ENCODE results near the gene TENT4B.
A peak's percentile ranks its signal among the peaks of the same experiment; 100 is the strongest.
"Not testable (repeated sequence)": the region's sequence is repeated elsewhere in the genome, so short reads cannot be mapped to it uniquely, and the experiment has no call there.

The TENT4B gene

DNA sequence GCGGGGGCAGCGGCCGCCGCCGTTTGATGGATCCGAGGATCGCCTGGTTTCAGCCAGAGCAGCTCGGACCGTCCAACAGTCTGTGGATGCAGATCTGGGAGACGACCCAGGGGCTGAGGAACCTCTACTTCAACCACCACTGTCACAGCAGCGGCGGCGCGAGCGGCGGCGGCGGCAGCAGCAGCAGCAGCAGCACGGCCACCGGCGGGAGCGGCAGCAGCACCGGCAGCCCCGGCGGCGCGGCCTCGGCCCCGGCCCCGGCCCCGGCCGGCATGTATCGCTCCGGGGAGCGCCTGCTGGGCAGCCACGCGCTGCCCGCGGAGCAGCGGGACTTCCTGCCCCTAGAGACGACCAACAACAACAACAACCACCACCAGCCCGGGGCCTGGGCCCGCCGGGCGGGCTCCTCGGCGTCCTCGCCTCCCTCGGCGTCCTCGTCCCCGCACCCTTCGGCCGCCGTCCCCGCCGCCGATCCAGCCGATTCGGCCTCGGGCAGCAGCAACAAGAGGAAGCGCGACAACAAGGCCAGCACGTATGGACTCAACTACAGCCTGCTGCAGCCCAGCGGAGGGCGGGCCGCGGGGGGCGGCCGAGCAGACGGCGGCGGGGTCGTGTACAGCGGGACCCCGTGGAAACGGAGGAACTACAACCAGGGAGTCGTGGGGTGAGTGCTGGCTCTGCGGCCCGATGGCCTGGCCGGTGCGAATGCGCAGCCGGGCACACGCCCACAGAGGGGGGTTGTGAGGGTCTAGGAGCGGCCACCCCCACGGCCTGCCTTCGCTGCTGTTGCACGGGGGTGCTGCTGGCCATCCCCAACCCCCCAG, 702 bp downstream of the TENT4B start:
- DNase-seq (ENCODE audit: low read depth in 2 of 3, low spot score in 1 of 3), result peak in 1 of 3 donors; percentile 18

DNA sequence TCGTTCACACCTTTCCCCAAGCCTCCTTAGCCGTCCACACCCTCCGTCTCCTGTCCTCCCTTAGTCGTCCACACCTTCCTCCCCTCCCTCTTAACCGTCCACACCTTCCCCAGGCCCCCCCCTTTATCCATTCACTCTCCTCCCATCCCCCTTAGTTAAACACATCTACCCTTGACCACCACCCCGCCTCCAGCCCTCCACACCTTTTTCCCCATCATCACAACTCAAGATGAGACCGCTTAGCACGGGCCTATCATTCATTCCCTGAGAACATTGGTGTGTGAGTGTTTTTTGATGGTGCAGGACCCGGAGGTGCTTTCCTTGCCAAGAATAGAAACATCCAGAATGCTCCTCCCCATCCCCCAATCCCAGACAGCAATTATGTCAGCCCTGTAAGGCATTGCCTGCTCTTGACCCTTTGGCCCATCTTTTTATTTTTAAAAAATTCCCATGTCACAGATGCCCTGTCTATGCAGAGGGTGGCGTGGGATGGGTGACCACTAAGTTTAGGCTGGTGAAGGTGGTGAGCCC, 1.4 kb downstream of the TENT4B start:
- DNase-seq (ENCODE audit: low read depth in 2 of 3, low spot score in 1 of 3), result no peak

DNA sequence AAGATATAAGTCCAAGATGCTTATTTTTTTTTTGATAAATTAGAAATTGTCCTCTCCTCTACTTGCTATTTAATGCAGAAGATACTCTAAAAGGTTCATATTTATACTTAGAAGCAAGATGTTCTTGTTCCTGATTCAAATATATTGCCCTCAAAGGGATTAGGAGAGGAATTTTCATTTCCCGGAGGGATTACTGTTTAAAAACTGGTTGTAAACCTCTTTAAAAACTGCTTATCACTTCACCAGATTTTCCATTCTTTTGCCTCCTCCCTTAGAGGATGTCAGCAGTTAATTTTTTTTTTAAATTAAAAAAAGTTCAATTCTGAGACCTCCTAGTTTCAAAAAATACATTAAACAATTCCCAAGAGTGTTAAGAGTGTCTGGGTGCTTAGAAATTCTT, 2.8 kb downstream of the TENT4B start:
- DNase-seq (ENCODE audit: low read depth in 2 of 3, low spot score in 1 of 3), result no peak

- no peak for DNase-seq (ENCODE audit: low read depth in 2 of 3, low spot score in 1 of 3)
Observed at GRCh38 chr16:50156590-50156989, 3.5 kb downstream of the TENT4B start.

GRCh38 chr16:50160495-50161164, 7.5 kb downstream of the TENT4B start:
- no peak for DNase-seq (ENCODE audit: low read depth in 2 of 3, low spot score in 1 of 3)

GRCh38 chr16:50161950-50162349, 8.8 kb downstream of the TENT4B start:
- no peak for DNase-seq (ENCODE audit: low read depth in 2 of 3, low spot score in 1 of 3)

DNA sequence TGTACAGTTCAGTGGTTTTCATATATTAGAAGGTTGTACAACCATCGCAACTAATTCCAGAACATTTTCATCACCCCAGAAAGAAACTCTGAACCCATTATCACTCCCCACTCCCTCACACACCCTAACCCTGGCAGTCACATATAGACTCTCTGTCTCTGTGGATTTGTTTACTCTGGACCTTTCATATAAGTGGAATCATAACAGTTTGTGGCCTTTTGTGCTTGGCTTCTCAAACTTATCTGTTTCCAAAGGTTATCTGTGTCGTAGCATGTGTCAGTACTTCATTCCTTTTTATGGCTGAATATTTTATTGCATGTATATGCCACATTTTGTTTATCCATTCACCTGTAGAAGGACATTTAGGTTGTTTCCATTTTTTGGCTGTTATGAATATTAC, 12.4 kb downstream of the TENT4B start:
- DNase-seq (ENCODE audit: low read depth in 2 of 3, low spot score in 1 of 3), result no peak

DNA sequence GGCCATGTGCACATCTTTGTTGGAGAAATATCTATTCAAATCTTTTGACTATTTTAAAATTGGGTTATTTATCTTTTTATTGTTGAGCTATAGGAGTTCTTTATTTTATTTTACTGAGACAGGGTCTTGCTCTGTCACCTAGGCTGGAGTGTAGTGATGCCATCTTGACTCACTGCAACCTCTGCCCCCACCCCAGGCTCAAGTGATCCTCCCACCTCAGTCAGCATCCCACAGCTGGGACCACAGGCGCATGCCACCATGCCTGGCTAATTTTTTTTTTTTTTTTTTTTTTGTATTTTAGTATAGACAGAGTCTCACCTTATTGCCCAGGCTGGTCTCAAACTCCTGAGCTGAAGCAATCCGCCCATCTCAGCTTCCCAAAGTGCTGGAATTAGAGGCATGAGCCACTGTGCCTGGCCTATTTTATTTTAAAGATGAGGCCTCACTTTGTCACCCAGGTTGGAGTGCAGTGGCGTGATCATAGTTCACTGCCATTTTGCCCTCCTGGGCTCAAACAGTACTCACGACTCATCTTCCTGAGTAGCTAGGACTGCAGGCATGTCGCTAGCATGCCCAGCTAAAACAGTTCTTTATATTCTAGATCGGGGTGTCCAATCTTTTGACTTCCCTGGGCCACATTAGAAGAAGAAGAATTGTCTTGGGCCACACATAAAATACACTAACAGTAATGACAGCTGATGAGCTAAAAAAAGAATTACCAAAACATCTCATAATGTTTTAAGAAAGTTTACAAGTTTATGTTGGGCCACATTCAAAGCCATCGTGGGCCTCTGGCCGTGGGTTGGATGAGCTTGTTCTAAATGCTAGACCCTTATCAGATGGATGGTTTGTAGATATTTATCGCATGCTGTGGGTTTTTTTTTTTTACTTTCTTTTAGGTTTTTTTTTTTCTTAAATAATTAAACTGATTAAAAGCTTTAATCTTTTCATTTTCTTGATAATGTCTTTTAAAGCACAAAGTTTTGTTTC, 13.7 kb downstream of the TENT4B start:
- peak in 2 of 3 donors; percentile 9 to 14 for DNase-seq (ENCODE audit: low read depth in 2 of 3, low spot score in 1 of 3)

DNA sequence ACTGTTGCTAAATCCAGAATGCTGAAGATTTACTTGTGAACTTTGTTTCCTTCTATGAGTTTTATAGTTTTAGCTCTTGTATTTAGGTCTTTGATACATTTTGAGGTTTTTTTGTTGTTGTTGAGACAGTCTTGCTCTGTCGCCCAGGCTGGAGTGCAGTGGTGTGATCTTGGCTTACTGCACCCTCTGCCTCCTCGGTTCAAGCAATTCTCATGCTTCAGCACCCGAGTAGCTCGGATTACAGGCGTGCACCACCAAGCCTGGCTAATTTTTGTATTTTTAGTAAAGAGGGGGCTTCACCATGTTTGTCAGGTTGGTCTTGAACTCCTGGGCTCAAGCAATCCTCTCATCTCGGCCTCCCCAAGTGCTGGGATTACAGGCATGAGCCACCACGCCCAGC, 14.4 kb downstream of the TENT4B start:
- DNase-seq (ENCODE audit: low read depth in 2 of 3, low spot score in 1 of 3), result no peak

DNA sequence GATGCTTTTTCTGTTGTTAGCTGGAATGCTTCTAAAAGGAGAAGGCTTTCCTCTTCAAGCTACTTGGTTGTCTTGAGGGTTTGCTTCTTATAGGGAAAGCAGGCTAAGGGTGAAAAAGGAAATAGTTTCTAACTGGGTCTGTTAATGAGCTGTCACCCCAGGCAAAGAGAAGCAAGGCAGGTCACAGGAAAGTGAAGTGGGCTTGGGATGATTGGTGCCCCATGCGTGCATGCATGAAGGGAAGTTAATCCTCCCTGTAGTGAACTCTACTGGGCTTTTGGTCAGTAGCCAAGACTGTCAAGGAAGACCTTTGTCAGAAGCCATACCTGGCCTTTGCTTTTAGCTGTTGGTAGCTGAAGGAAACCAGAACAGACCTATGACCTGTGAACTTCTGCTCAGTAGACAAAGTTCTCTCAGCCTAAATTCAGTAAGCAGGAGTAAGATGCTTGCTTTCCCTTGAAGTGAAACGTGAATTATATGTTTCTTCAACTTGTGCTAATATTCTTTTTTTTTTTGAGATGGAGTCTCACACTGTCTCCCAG, 16.5 kb downstream of the TENT4B start:
- DNase-seq (ENCODE audit: low read depth in 2 of 3, low spot score in 1 of 3), result no peak

- DNase-seq (ENCODE audit: low read depth in 2 of 3, low spot score in 1 of 3), result not testable (repeated sequence)
Observed at GRCh38 chr16:50171773-50172172, 18.7 kb downstream of the TENT4B start.

DNA sequence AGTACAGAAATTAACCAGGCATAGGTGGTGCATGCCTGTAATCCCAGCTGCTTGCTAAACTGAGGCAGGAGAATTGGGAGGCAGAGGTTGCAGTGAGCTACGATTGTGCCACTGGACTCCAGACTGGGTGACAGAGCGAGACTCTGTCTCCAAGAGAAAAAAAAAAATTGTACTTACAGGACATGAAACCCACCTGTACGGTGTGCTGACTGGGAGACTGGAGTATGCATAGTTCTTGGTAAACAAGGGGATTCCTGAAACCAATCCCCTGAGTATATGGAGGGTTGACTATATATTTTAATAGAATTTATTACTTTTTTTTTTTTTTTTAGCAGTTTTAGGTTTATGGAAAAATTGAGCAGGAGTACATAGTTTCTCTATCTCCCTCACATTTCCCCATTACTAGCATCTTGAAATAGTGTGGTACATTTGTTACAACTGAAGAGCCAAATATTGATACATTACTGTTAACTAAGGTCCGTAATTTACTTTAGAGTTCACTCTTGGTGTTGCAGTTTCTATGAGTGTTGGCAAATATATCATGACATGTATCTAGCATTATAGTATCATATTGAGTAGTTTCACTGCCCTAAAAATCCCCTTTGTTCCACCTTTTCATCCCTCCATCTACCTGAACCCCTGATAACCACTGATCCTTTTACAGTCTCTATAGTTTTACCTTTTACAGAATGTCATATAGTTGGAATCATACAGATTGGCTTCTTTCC, 19.3 kb downstream of the TENT4B start:
- DNase-seq (ENCODE audit: low read depth in 2 of 3, low spot score in 1 of 3), result no peak

DNA sequence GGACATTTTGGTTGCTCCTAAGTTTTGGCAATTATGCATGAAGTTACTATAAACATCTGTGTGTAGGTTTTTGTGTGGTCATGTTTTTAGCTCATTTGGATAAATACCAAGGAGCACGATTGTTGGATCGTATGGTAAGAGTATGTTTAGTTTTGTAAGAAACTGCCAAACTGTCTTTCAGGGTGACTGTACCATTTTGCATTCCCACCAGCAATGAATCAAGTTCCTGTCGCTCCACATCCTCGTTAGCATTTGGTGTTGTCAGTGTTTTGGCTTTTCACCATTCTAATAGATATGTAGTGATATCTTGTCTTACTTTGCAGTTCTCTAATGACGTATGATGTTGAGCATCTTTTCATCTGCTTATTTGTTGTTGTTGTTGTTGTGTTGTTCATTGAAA, 20.2 kb downstream of the TENT4B start:
- DNase-seq (ENCODE audit: low read depth in 2 of 3, low spot score in 1 of 3), result no peak

GRCh38 chr16:50178491-50178941, 25.4 kb downstream of the TENT4B start:
- no peak for DNase-seq (ENCODE audit: low read depth in 2 of 3, low spot score in 1 of 3)

GRCh38 chr16:50182441-50182840, 29.3 kb downstream of the TENT4B start:
- DNase-seq (ENCODE audit: low read depth in 2 of 3, low spot score in 1 of 3), result no peak

DNA sequence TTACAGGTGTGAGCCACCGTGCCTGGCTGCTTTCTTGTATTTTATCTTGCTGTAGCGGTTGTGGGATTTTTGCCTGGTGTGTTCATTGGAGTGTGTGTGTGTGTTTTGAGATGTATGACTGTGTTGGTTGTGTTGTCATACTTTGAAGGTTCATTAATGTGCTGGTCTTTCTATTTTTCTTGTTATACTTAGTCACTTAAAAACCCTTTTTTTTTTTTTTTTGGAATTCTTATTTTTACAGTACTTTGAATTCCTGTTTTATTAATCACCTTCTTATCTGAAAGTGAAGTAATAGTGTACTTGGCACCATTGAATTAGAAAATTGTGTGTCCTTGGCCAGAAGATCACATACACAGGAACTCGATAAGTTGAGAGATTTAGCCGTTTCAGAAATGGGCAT, 30.2 kb downstream of the TENT4B start:
- no peak for DNase-seq (ENCODE audit: low read depth in 2 of 3, low spot score in 1 of 3)

DNA sequence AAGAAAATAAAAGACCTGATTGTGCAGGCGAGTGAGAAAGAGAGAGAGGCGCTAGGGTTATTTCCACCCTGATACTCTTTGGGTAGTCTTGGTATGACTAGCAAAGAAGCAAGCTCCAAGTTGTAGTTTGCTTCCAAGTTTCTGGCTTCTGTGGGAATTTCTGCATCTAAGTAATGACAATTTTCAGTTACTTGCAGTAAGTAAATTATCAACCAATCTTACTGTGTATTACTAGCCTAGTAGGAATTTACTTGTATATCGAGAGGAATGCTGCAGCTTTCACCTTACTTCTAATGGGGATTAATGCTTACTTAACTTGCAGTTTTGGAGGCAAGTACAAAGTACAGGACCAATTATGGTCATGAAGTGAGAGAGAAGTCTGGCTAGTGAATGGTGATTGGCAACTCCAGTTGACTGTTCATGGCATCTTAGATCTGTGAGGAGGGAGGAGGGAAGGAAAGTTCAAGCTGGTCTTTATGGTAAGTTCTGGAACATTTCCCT, 31.9 kb downstream of the TENT4B start:
- DNase-seq (ENCODE audit: low read depth in 2 of 3, low spot score in 1 of 3), result no peak

GRCh38 chr16:50188619-50189136, 35.6 kb downstream of the TENT4B start:
- no peak for DNase-seq (ENCODE audit: low read depth in 2 of 3, low spot score in 1 of 3)

DNA sequence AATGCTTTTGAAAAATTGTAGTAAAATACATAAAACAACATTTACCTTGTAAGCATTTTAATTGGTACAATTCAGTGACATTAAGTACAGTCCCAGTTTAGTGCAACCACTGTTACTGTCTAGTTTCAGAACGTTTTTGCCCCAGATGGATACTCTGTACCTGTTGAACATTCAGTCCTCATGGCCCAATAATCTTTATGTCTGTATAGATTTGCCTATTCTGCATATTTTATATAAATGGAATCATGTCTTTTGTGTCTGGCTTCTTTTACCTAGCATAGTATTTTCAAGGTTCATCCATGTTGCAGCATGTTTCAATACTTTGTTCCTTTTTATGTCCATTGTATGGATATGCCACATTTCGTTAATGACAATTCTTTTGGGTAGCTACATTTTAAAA, 37.2 kb downstream of the TENT4B start:
- no peak for DNase-seq (ENCODE audit: low read depth in 2 of 3, low spot score in 1 of 3)
